Measurements from ENCODE around the gene KANK4.

The KANK4 gene

GRCh38 chr1:62336995-62337705, 17.9 kb upstream of the KANK4 start:
- DNase-seq, result no peak

GRCh38 chr1:62336638-62336994, 17.4 kb upstream of the KANK4 start:
- DNase-seq, result no peak

- no peak for DNase-seq
These were observed 16.4 kb upstream of the KANK4 start for GRCh38 chr1:62335656-62336055.

GRCh38 chr1:62334434-62334985, 15.3 kb upstream of the KANK4 start:
- no peak for DNase-seq

GRCh38 chr1:62333441-62333840, 14.2 kb upstream of the KANK4 start:
- DNase-seq, result no peak

- no peak for DNase-seq
These were observed 8.3 kb upstream of the KANK4 start for GRCh38 chr1:62327360-62328055.

GRCh38 chr1:62325681-62326080, 6.4 kb upstream of the KANK4 start:
- DNase-seq, result no peak

GRCh38 chr1:62325081-62325480, 5.8 kb upstream of the KANK4 start:
- no peak for DNase-seq

- no peak for DNase-seq
These were observed 2.2 kb upstream of the KANK4 start for GRCh38 chr1:62321446-62321845.

GRCh38 chr1:62318320-62318755, 896 bp downstream of the KANK4 start:
- DNase-seq, result no peak

GRCh38 chr1:62317021-62317768, 2.0 kb downstream of the KANK4 start:
- DNase-seq, result peak; percentile 35 to 40

GRCh38 chr1:62316135-62316534, 3.1 kb downstream of the KANK4 start:
- DNase-seq, result peak; percentile 57 to 73

GRCh38 chr1:62315387-62315786, 3.8 kb downstream of the KANK4 start:
- DNase-seq, result no peak

GRCh38 chr1:62314454-62315350, 4.5 kb downstream of the KANK4 start:
- DNase-seq, result peak in 1 of 2 experiments; percentile 24

GRCh38 chr1:62312698-62313097, 6.5 kb downstream of the KANK4 start:
- peak; percentile 64 to 78 for DNase-seq

GRCh38 chr1:62311473-62311943, 7.7 kb downstream of the KANK4 start:
- DNase-seq, result peak in 1 of 2 experiments; percentile 27

- DNase-seq, result no peak
These were observed 9.3 kb downstream of the KANK4 start for GRCh38 chr1:62309906-62310305.

- no peak for DNase-seq
These were observed 10.6 kb downstream of the KANK4 start for GRCh38 chr1:62308606-62309005.

GRCh38 chr1:62307895-62308492, 11.2 kb downstream of the KANK4 start:
- no peak for DNase-seq

GRCh38 chr1:62307446-62307845, 11.8 kb downstream of the KANK4 start:
- DNase-seq, result no peak

- no peak for DNase-seq
These were observed 13.2 kb downstream of the KANK4 start for GRCh38 chr1:62306065-62306464.

- DNase-seq, result no peak
These were observed 14.3 kb downstream of the KANK4 start for GRCh38 chr1:62304975-62305374.

Measured in NCI-H524 (cell line).